Measurements from ENCODE around the gene PADI6.

Gene PADI6

DNA sequence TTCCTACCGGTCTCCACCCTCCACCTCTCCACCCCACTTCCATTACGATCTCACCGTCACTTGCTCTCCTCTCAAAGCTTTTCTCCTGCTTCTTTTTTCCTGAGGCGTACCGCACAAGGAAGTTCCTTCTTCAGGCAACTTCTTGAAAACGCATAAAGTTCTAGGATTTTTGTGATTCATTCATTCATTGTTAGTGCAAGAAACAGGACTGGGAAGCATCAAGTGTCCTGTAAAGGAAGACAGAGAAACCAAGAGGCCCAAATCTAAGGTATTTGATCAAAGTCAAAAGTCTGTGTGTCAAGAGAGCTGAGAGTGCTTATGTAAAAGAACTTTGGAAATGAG is 68.8 kb downstream of the PADI6 start:
- ATAC-seq (ENCODE audit: insufficient read depth, low read depth) (no peak), DNase-seq (no peak)
- Histone ChIP-seq H3K27me3 (ENCODE audit: insufficient read depth, low read length, poor library complexity) (no peaks in the 10 kb centered on the region), H4K20me1 (ENCODE audit: insufficient read depth, low read length) (peaks cover 17% of the 10 kb centered on the region), H3K27ac (ENCODE audit: low read length) (peak overlapping the region; percentile 88; the same call in 1 of the 2 replicates), H3K9ac (ENCODE audit: low read depth, low read length) (peak overlapping the region; percentile 92), H3K4me1 (ENCODE audit: insufficient read depth, low read length) (peaks cover 42% of the 10 kb centered on the region), H3K9me3 (ENCODE audit: insufficient read depth, low read length, severe bottlenecking) (no peaks in the 10 kb centered on the region), H3K4me2 (ENCODE audit: insufficient read depth, low read length) (peak overlapping the region; percentile 85), H3K4me3 (ENCODE audit: low read depth in 1 of 2, low read length in 2 of 2) (peak overlapping the region in 1 of 2 experiments; percentile 81; a peak in 2 of 4 replicates), H3K36me3 (ENCODE audit: insufficient read depth, low read length) (peaks cover 21% of the 10 kb centered on the region), H2AFZ (ENCODE audit: low read depth, low read length) (peak overlapping the region; percentile 8; the same call in 1 of the 2 replicates), H3K79me2 (ENCODE audit: insufficient read depth, low read length) (peaks cover 44% of the 10 kb centered on the region)
- TF ChIP-seq EZH2 (IDR thresholded peaks at IDR 0.05; ENCODE audit: borderline replicate concordance, low read depth, low read length, severe bottlenecking): no peak
- TF ChIP-seq CTCF (IDR thresholded peaks at IDR 0.05; ENCODE audit: borderline replicate concordance, extremely low read depth, low read length, poor library complexity, severe bottlenecking): no peak

- Histone ChIP-seq H3K4me2 (ENCODE audit: insufficient read depth, low read length) (peak overlapping the region; percentile 85), H3K9ac (ENCODE audit: low read depth, low read length) (peak overlapping the region; percentile 92), H3K9me3 (ENCODE audit: insufficient read depth, low read length, severe bottlenecking) (no peaks in the 10 kb centered on the region), H4K20me1 (ENCODE audit: insufficient read depth, low read length) (peaks cover 10% of the 10 kb centered on the region), H3K4me1 (ENCODE audit: insufficient read depth, low read length) (peaks cover 35% of the 10 kb centered on the region), H2AFZ (ENCODE audit: low read depth, low read length) (peak overlapping the region; percentile 8; the same call in 1 of the 2 replicates), H3K4me3 (ENCODE audit: low read depth in 1 of 2, low read length in 2 of 2) (0 out of 4 replicates have a peak overlapping the region, but pooled peaks of 1 of the 2 experiments have one; percentile 20), H3K36me3 (ENCODE audit: insufficient read depth, low read length) (peaks cover 14% of the 10 kb centered on the region), H3K79me2 (ENCODE audit: insufficient read depth, low read length) (peaks cover 38% of the 10 kb centered on the region), H3K27me3 (ENCODE audit: insufficient read depth, low read length, poor library complexity) (no peaks in the 10 kb centered on the region), H3K27ac (ENCODE audit: low read length) (peak overlapping the region; percentile 88)
- DNase-seq (peak; percentile 43), ATAC-seq (ENCODE audit: insufficient read depth, low read depth) (0 out of 3 replicates have a peak, but pooled peaks have one; percentile 7)
- TF ChIP-seq EZH2 (IDR thresholded peaks at IDR 0.05; ENCODE audit: borderline replicate concordance, low read depth, low read length, severe bottlenecking) (no peak), CTCF (IDR thresholded peaks at IDR 0.05; ENCODE audit: borderline replicate concordance, extremely low read depth, low read length, poor library complexity, severe bottlenecking) (no peak)
These were observed 69.4 kb downstream of the PADI6 start for GRCh38 chr1:17441265-17441992.

DNA sequence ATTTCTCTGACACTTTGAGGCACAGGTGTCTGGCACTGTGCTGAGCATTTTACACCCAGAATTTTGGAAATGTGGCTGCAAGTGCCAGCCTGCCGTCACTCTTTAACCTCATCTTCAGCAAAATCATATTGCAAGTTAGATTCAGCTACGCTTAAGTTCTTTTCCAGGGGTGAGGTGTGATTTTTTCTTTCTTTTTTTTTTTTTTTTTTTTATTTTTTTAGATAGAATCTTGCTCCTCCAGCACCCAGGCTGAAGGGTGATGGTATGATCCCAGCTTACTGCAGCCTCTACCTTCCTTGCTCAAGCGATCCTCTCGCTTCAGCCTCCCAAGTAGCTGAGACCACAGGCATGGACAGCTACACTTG is 70.0 kb downstream of the PADI6 start:
- H3K4me2 ChIP-seq (ENCODE audit: insufficient read depth, low read length): peak overlapping the region; percentile 85; the same call in 1 of the 2 replicates
- H3K27me3 ChIP-seq (ENCODE audit: insufficient read depth, low read length, poor library complexity): no peaks in the 10 kb centered on the region
- peaks cover 32% of the 10 kb centered on the region for H3K79me2 ChIP-seq (ENCODE audit: insufficient read depth, low read length)
- 0 out of 2 replicates have a peak overlapping the region, but pooled peaks have one; percentile 7 for H2AFZ ChIP-seq (ENCODE audit: low read depth, low read length)
- peak overlapping the region; percentile 92; the same call in 1 of the 2 replicates for H3K9ac ChIP-seq (ENCODE audit: low read depth, low read length)
- no peaks in the 10 kb centered on the region for H3K9me3 ChIP-seq (ENCODE audit: insufficient read depth, low read length, severe bottlenecking)
- TF ChIP-seq EZH2 (IDR thresholded peaks at IDR 0.05; ENCODE audit: borderline replicate concordance, low read depth, low read length, severe bottlenecking) (no peak), CTCF (IDR thresholded peaks at IDR 0.05; ENCODE audit: borderline replicate concordance, extremely low read depth, low read length, poor library complexity, severe bottlenecking) (no peak)
- H3K4me3 ChIP-seq (ENCODE audit: low read depth in 1 of 2, low read length in 2 of 2): no peak overlapping the region
- ATAC-seq (ENCODE audit: insufficient read depth, low read depth): no peak
- H3K27ac ChIP-seq (ENCODE audit: low read length): peak overlapping the region; percentile 88
- peaks cover 5% of the 10 kb centered on the region for H4K20me1 ChIP-seq (ENCODE audit: insufficient read depth, low read length)
- DNase-seq: no peak
- peaks cover 9% of the 10 kb centered on the region for H3K36me3 ChIP-seq (ENCODE audit: insufficient read depth, low read length)
- peaks cover 30% of the 10 kb centered on the region for H3K4me1 ChIP-seq (ENCODE audit: insufficient read depth, low read length)
